H1 (cell line): ENCODE results near the gene CPSF4L. TPM values are rescaled to one million over a fixed set of nuclear protein-coding genes. Genes with fewer than 3 reads are reported as not detected.

ENCODE experiments used
- HDAC2 ChIP-seq, 2 experiments: fragments of 300-600 bp in 1 of 2; sonication (generic) in 1 of 2; IDR thresholded peaks; 2 replicates each; pipeline ENCODE4 v1.6.1; 2011 to 2012; ENCODE audit warnings: low read depth in 2 of 2, low read length in 2 of 2, mild to moderate bottlenecking in 2 of 2, moderate library complexity in 2 of 2, borderline replicate concordance in 1 of 2, inconsistent platforms in 1 of 2
- JUND ChIP-seq: IDR thresholded peaks from 2 replicates; pipeline ENCODE4 v1.6.1; 2011; ENCODE audit warnings: mild to moderate bottlenecking, improper control_type of control experiment, low read length
- RFX5 ChIP-seq: IDR thresholded peaks from 2 replicates; pipeline ENCODE4 v1.6.1; 2011; ENCODE audit warnings: low read depth, low read length, improper control_type of control experiment, borderline replicate concordance
- SIX5 ChIP-seq: IDR thresholded peaks from 2 replicates; pipeline ENCODE4 v1.6.1; 2011; ENCODE audit warnings: mild to moderate bottlenecking, low read depth, low read length
- TEAD4 ChIP-seq: IDR thresholded peaks from 2 replicates; pipeline ENCODE4 v1.6.1; 2012; ENCODE audit warnings: low read depth, low read length, inconsistent platforms, mixed read lengths
- ZNF274 ChIP-seq: IDR thresholded peaks from 2 replicates; pipeline ENCODE4 v1.7.0; 2012; ENCODE audit warnings: low read length, borderline replicate concordance; ENCODE audit errors: extremely low read depth
- polyA plus RNA-seq, 7 experiments: library from polyadenylated mRNA; depleted of rRNA in 3 of 7; stranded (reverse) in 5 of 7; unstranded in 2 of 7; fragments of >200 nt in 5 of 7; fragments of 200-250 nt in 2 of 7; gene quantifications; 1 replicate in 5 of 7; 2 replicates in 1 of 7; 4 replicates in 1 of 7; pipeline versions ENCODE4 v1.2.1 to v1.2.3, GENCODE V29; 2011 to 2013; ENCODE audit warnings: missing spikeins in 2 of 7, mixed read lengths in 2 of 7
- total RNA-seq: library from RNA; stranded (reverse); fragmentation: NEBNext Ultra II Directional; extraction: Animal tissue kit (Norgen Biotek cat#: 25700); gene quantifications from 2 replicates; pipeline ENCODE4 v1.2.1, GENCODE V29; 2021
- TF ChIP-seq, protein P1 (sequence below): IDR thresholded peaks from 2 replicates; pipeline ENCODE4 v1.6.1; 2012; ENCODE audit warnings: inconsistent platforms

CPSF4L gene
- total and polyA plus RNA-seq, 2 of the 8 experiments (the other 6 are each of a cell fraction or from before 2014, with no cell fraction given), result not detected

DNA sequence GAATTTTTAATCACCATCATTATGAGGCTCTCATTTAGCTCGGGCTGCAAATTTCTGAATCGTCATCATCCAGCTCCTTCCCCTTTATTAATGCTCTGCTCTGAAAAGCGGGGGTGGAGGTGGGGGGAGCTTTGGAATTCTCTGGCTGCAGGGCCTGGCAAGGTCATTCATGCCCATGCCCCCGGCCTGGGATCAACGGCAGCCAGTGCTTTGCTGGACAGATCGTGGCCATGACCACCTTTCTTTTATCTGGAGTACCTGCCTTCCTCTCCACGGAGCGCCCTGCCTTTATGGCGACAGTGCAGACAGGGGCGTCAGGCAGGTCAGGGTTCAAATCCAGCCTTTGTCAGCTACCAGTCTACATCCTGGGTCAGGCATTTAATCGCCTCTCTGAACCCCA is 5.1 kb upstream of the CPSF4L start (continued):
- TF ChIP-seq JUND (no peak), TEAD4 (no peak), ZNF274 (no peak), RFX5 (no peak), HDAC2 (IDR thresholded peaks at IDR 0.05; ENCODE audit: borderline replicate concordance in 1 of 2, low read depth in 2 of 2, low read length in 2 of 2) (no peak), SIX5 (no peak)
- TF ChIP-seq, protein P1, sequence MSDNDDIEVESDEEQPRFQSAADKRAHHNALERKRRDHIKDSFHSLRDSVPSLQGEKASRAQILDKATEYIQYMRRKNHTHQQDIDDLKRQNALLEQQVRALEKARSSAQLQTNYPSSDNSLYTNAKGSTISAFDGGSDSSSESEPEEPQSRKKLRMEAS, result no peak
- TF ChIP-seq, all 59 proteins: peak for 0
